HG03342 (cell line): Measurements from ENCODE around the gene XYLT1.

Experiments
- ATAC-seq: cut with Tn5 transposase; IDR thresholded peaks from one replicate; pipeline ENCODE4 v1.9.1; 2021; ENCODE audit warnings: mild to moderate bottlenecking, moderate library complexity; ENCODE audit not compliant: unreplicated experiment

Gene XYLT1

GRCh38 chr16:17362183-17362582, 108.6 kb downstream of the XYLT1 start:
- no peak for ATAC-seq

GRCh38 chr16:17360693-17361122, 110.1 kb downstream of the XYLT1 start:
- no peak for ATAC-seq

GRCh38 chr16:17359788-17360390, 110.9 kb downstream of the XYLT1 start:
- ATAC-seq: no peak

- no peak for ATAC-seq
Observed at GRCh38 chr16:17358846-17359245, 111.9 kb downstream of the XYLT1 start.

- no peak for ATAC-seq
Observed at GRCh38 chr16:17358355-17358754, 112.4 kb downstream of the XYLT1 start.

GRCh38 chr16:17357307-17358062, 113.3 kb downstream of the XYLT1 start:
- no peak for ATAC-seq

GRCh38 chr16:17356243-17356933, 114.4 kb downstream of the XYLT1 start:
- ATAC-seq: no peak

GRCh38 chr16:17354685-17355084, 116.1 kb downstream of the XYLT1 start:
- no peak for ATAC-seq

- ATAC-seq: no peak
Observed at GRCh38 chr16:17354141-17354601, 116.6 kb downstream of the XYLT1 start.

- no peak for ATAC-seq
Observed at GRCh38 chr16:17353561-17353960, 117.2 kb downstream of the XYLT1 start.

GRCh38 chr16:17351441-17352035, 119.2 kb downstream of the XYLT1 start:
- ATAC-seq: no peak

- ATAC-seq: no peak
Observed at GRCh38 chr16:17350207-17350606, 120.6 kb downstream of the XYLT1 start.

- no peak for ATAC-seq
Observed at GRCh38 chr16:17348826-17349225, 121.9 kb downstream of the XYLT1 start.

GRCh38 chr16:17348042-17348783, 122.5 kb downstream of the XYLT1 start:
- ATAC-seq: no peak

GRCh38 chr16:17347624-17348023, 123.1 kb downstream of the XYLT1 start:
- no peak for ATAC-seq

- no peak for ATAC-seq
Observed at GRCh38 chr16:17346621-17347569, 123.9 kb downstream of the XYLT1 start.

- ATAC-seq: no peak
Observed at GRCh38 chr16:17345043-17345442, 125.7 kb downstream of the XYLT1 start.

- ATAC-seq: no peak
Observed at GRCh38 chr16:17343728-17344127, 127.0 kb downstream of the XYLT1 start.

- ATAC-seq: no peak
Observed at GRCh38 chr16:17343028-17343427, 127.7 kb downstream of the XYLT1 start.

GRCh38 chr16:17342031-17342430, 128.7 kb downstream of the XYLT1 start:
- ATAC-seq: no peak
